A549 (cell line): Measurements from ENCODE around the gene ZGLP1.

Experiments
- CHD4 ChIP-seq: fragments of 200-600 bp; sonication (generic); IDR thresholded peaks from 2 replicates; pipeline ENCODE4 v1.6.1; 2016; ENCODE audit warnings: antibody characterized with exemption, mild to moderate bottlenecking, borderline replicate concordance
- EP300 ChIP-seq, 2 experiments: fragments of >200 bp; sonication (Bioruptor Twin); formaldehyde crosslinking; IDR thresholded peaks; 2 replicates in 1 of 2; 3 replicates in 1 of 2; pipeline ENCODE4 v1.6.1; 2016 to 2017
- ESRRA ChIP-seq: fragments of 150-350 bp; IDR thresholded peaks from 2 replicates; pipeline ENCODE4 v1.6.1; 2014; ENCODE audit warnings: mild to moderate bottlenecking, low read length, borderline replicate concordance
- FOXS1 ChIP-seq: fragments of 250-450 bp; sonication (Bioruptor Pico); IDR thresholded peaks from 2 replicates; pipeline ENCODE4 v1.5.0; 2020; ENCODE audit warnings: mild to moderate bottlenecking, moderate library complexity
- HDAC2 ChIP-seq: fragments of 200-600 bp; sonication (generic); IDR thresholded peaks from 2 replicates; pipeline ENCODE4 v1.6.1; 2016
- KDM1A ChIP-seq: fragments of 200-600 bp; sonication (generic); IDR thresholded peaks from 2 replicates; pipeline ENCODE4 v1.6.1; 2016; ENCODE audit warnings: low read depth, mild to moderate bottlenecking
- MAX ChIP-seq: IDR thresholded peaks from 2 replicates; pipeline ENCODE4 v1.6.1; 2012
- MYC ChIP-seq: IDR thresholded peaks from 2 replicates; pipeline ENCODE4 v1.6.1; 2012; ENCODE audit warnings: mild to moderate bottlenecking, inconsistent platforms, low read length, improper control_type of control experiment, borderline replicate concordance
- POLR2A ChIP-seq: IDR thresholded peaks from 2 replicates; pipeline ENCODE4 v1.6.1; 2012; ENCODE audit warnings: mild to moderate bottlenecking, low read length
- RAD21 ChIP-seq, 2 experiments: fragments of >200 bp in 1 of 2; sonication (Bioruptor Twin) in 1 of 2; formaldehyde crosslinking in 1 of 2; IDR thresholded peaks in 1 of 2; conservative IDR thresholded peaks in 1 of 2; 2 replicates in 1 of 2; 3 replicates in 1 of 2; pipeline ENCODE4 v1.6.1; 2012 to 2018; ENCODE audit warnings: inconsistent platforms in 1 of 2
- SMC3 ChIP-seq: fragments of >200 bp; sonication (Bioruptor Twin); formaldehyde crosslinking; IDR thresholded peaks from 3 replicates; pipeline ENCODE4 v1.6.1; 2018; ENCODE audit warnings: inconsistent platforms
- TF ChIP-seq, protein P1 (sequence below): fragments of >200 bp; sonication (Bioruptor Twin); formaldehyde crosslinking; IDR thresholded peaks from 3 replicates; pipeline ENCODE4 v1.5.1; 2016

- TF ChIP-seq, protein P1, sequence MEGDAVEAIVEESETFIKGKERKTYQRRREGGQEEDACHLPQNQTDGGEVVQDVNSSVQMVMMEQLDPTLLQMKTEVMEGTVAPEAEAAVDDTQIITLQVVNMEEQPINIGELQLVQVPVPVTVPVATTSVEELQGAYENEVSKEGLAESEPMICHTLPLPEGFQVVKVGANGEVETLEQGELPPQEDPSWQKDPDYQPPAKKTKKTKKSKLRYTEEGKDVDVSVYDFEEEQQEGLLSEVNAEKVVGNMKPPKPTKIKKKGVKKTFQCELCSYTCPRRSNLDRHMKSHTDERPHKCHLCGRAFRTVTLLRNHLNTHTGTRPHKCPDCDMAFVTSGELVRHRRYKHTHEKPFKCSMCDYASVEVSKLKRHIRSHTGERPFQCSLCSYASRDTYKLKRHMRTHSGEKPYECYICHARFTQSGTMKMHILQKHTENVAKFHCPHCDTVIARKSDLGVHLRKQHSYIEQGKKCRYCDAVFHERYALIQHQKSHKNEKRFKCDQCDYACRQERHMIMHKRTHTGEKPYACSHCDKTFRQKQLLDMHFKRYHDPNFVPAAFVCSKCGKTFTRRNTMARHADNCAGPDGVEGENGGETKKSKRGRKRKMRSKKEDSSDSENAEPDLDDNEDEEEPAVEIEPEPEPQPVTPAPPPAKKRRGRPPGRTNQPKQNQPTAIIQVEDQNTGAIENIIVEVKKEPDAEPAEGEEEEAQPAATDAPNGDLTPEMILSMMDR = no peak
- TF ChIP-seq KDM1A (no peak), POLR2A (no peak), ESRRA (no peak), SMC3 (no peak), MAX (no peak), CHD4 (no peak), RAD21 (conservative IDR thresholded peaks at IDR 0.05 in 1 of 2, IDR thresholded peaks at IDR 0.05 in 1 of 2) (no peak), FOXS1 (CRISPR knock-in tag) (no peak), EP300 (IDR thresholded peaks at IDR 0.05) (no peak), HDAC2 (no peak), MYC (no peak)
These were observed 13.6 kb downstream of the ZGLP1 start for GRCh38 chr19:10295847-10296591.
